ENCODE measurements around the gene JAK3. TPM values are rescaled to one million over a fixed set of nuclear protein-coding genes. Genes with fewer than 3 reads are reported as not detected.

JAK3 gene
- polyA plus RNA-seq, 1 of the 3 experiments (the other 2 are of a cell fraction), result 1.3 TPM

- Histone ChIP-seq H3K79me2 (ENCODE audit: insufficient read depth) (no peaks in the 10 kb centered on the region), H3K4me1 (ENCODE audit: control insufficient read depth in 1 of 2, insufficient read depth in 2 of 2, low read depth in 1 of 2, low read length in 1 of 2) (peaks cover 0 to 8% of the 10 kb centered on the region in 2 experiments; a peak in 1 of 4 replicates), H3K36me3 (replicated peaks in 1 of 2; ENCODE audit: control insufficient read depth in 1 of 2, insufficient read depth in 2 of 2, low read length in 1 of 2) (no peaks in the 10 kb centered on the region), H3K4me3 (ENCODE audit: low read depth in 2 of 2, low read length in 1 of 2) (peak overlapping the region; percentile 53 to 62), H3K27me3 (ENCODE audit: insufficient read depth) (no peaks in the 10 kb centered on the region), H3K9me2 (no peaks in the 10 kb centered on the region), H3K9me3 (no peaks in the 10 kb centered on the region), H4K20me1 (ENCODE audit: insufficient read depth) (no peaks in the 10 kb centered on the region), H2AFZ (ENCODE audit: low read depth) (peak overlapping the region; percentile 90; the same call in 1 of the 2 replicates), H3F3A (replicated peaks; ENCODE audit: insufficient read depth) (peaks cover 3% of the 10 kb centered on the region), H3K4me2 (peak overlapping the region; percentile 73), H3K27ac (ENCODE audit: low read depth in 2 of 2, low read length in 1 of 2) (peak overlapping the region in 1 of 2 experiments; percentile 47; a peak in 1 of 4 replicates), H3K9ac (peak overlapping the region; percentile 21; the same call in 1 of the 2 replicates)
- POLR2A ChIA-PET, result interaction anchor here (1.0 kb wide), 1 partner anchor 28 kb away, joined by 6 read pairs; the partner anchor contains the start of gene RPL18A
- 36% methylated on average over 16 of the region's 25 CpGs for WGBS (ENCODE audit: low lambda C conversion rate)
- no peak for DNase-seq
- TF ChIP-seq EZH2phosphoT487 (IDR thresholded peaks at IDR 0.05; ENCODE audit: borderline replicate concordance, low read depth) (no peak), RAD21 (IDR thresholded peaks at IDR 0.05; ENCODE audit: low read length) (no peak), CHD2 (IDR thresholded peaks at IDR 0.05; ENCODE audit: low read length, partially characterized antibody) (no peak), NRF1 (IDR thresholded peaks at IDR 0.05; ENCODE audit: low read depth, low read length) (no peak), RFX5 (IDR thresholded peaks at IDR 0.05; ENCODE audit: low read length) (no peak), FOXJ3 (CRISPR knock-in tag; IDR thresholded peaks at IDR 0.05) (no peak), POLR2AphosphoS5 (IDR thresholded peaks at IDR 0.05; ENCODE audit: low read depth, low read length) (no peak), GABPA (IDR thresholded peaks at IDR 0.05; ENCODE audit: low read depth) (no peak), USF1 (IDR thresholded peaks at IDR 0.05; ENCODE audit: borderline replicate concordance, low read depth) (no peak), JUND (IDR thresholded peaks at IDR 0.05) (no peak), EP300 (IDR thresholded peaks at IDR 0.05; ENCODE audit: borderline replicate concordance in 1 of 2, low read depth in 1 of 2, low read length in 1 of 2) (no peak), RXRA (IDR thresholded peaks at IDR 0.05; ENCODE audit: borderline replicate concordance, low read depth) (no peak), MEF2A (IDR thresholded peaks at IDR 0.05; ENCODE audit: borderline replicate concordance, low read depth) (no peak), SMC3 (IDR thresholded peaks at IDR 0.05; ENCODE audit: low read depth, low read length) (no peak)
- TF ChIP-seq, protein P1, sequence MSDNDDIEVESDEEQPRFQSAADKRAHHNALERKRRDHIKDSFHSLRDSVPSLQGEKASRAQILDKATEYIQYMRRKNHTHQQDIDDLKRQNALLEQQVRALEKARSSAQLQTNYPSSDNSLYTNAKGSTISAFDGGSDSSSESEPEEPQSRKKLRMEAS (IDR thresholded peaks at IDR 0.05; ENCODE audit: low read depth), result no peak
- TF ChIP-seq, protein P2, sequence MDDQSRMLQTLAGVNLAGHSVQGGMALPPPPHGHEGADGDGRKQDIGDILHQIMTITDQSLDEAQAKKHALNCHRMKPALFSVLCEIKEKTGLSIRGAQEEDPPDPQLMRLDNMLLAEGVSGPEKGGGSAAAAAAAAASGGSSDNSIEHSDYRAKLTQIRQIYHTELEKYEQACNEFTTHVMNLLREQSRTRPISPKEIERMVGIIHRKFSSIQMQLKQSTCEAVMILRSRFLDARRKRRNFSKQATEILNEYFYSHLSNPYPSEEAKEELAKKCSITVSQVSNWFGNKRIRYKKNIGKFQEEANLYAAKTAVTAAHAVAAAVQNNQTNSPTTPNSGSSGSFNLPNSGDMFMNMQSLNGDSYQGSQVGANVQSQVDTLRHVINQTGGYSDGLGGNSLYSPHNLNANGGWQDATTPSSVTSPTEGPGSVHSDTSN (IDR thresholded peaks at IDR 0.05), result no peak
- CTCF ChIA-PET, result interaction anchor here (0.7 to 1.3 kb wide), 4 partner anchors 20 to 225 kb away, joined by 3 read pairs; no protein-coding TSS in a partner anchor
These were observed 16.3 kb downstream of the JAK3 start for GRCh38 chr19:17831419-17831888.

All from SK-N-SH (cell line).